SK-N-SH treated with all-trans-retinoic acid at 6 μM for 48 hours (cell line): ENCODE results near the gene SFMBT2.

Experiments
- ARNTL ChIP-seq: fragments of 450-650 bp; formaldehyde crosslinking; IDR thresholded peaks from 2 replicates; pipeline ENCODE4 v1.5.0; 2020; ENCODE audit warnings: low read depth, mild to moderate bottlenecking, moderate library complexity, borderline replicate concordance
- GLIS3 ChIP-seq: fragments of 250-450 bp; sonication (Bioruptor Pico); IDR thresholded peaks from 2 replicates; pipeline ENCODE4 v1.5.0; 2020; ENCODE audit warnings: mild to moderate bottlenecking, moderate library complexity
- POU6F1 ChIP-seq: fragments of 250-450 bp; sonication (Bioruptor Pico); IDR thresholded peaks from 2 replicates; pipeline ENCODE4 v1.8.0; 2021; ENCODE audit warnings: low read depth, mild to moderate bottlenecking, moderate library complexity, borderline replicate concordance
- RARB ChIP-seq: fragments of 250-450 bp; sonication (Bioruptor Pico); IDR thresholded peaks from 2 replicates; pipeline ENCODE4 v1.8.0; 2021; ENCODE audit warnings: mild to moderate bottlenecking, moderate library complexity
- TCF4 ChIP-seq: fragments of 250-450 bp; sonication (Bioruptor Pico); IDR thresholded peaks from 2 replicates; pipeline ENCODE4 v1.8.0; 2021; ENCODE audit warnings: mild to moderate bottlenecking, moderate library complexity, borderline replicate concordance
- ZFP3 ChIP-seq: fragments of 250-450 bp; sonication (Bioruptor Pico); IDR thresholded peaks from 2 replicates; pipeline ENCODE4 v1.5.0; 2020; ENCODE audit warnings: mild to moderate bottlenecking, moderate library complexity
- ZFP30 ChIP-seq: fragments of 450-650 bp; formaldehyde crosslinking; IDR thresholded peaks from 2 replicates; pipeline ENCODE4 v1.5.0; 2022; ENCODE audit warnings: mild to moderate bottlenecking, moderate library complexity
- ZNF70 ChIP-seq: fragments of 450-650 bp; formaldehyde crosslinking; IDR thresholded peaks from 2 replicates; pipeline ENCODE4 v1.5.0; 2020; ENCODE audit warnings: mild to moderate bottlenecking, moderate library complexity
- ZNF8 ChIP-seq: fragments of 450-650 bp; formaldehyde crosslinking; IDR thresholded peaks from 2 replicates; pipeline ENCODE4 v1.5.0; 2020; ENCODE audit warnings: mild to moderate bottlenecking, moderate library complexity
- TF ChIP-seq, protein P1 (sequence below): fragments of 250-450 bp; sonication (Bioruptor Pico); IDR thresholded peaks from 2 replicates; pipeline ENCODE4 v1.8.0; 2020; ENCODE audit warnings: mild to moderate bottlenecking, moderate library complexity, borderline replicate concordance

DNA sequence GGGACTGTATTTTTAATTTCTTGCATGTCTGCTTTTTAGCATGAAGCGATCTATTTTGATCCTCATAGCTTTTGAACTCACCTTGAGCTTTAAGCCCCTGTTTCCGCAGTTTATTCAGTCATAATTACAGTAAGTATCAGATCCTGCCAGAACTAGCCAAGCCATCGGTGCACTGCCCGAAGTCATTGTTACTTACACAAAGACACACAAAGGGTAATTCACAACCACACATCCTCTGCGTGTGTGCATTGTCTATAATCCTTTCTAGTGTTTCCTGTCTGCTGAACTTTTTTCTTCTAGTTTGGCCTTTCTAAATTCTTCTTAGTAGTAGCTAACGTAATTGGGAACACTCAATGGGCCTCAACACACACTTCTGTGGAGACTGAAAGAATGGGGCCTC is 133.0 kb downstream of the SFMBT2 start:
- TF ChIP-seq, protein P1, sequence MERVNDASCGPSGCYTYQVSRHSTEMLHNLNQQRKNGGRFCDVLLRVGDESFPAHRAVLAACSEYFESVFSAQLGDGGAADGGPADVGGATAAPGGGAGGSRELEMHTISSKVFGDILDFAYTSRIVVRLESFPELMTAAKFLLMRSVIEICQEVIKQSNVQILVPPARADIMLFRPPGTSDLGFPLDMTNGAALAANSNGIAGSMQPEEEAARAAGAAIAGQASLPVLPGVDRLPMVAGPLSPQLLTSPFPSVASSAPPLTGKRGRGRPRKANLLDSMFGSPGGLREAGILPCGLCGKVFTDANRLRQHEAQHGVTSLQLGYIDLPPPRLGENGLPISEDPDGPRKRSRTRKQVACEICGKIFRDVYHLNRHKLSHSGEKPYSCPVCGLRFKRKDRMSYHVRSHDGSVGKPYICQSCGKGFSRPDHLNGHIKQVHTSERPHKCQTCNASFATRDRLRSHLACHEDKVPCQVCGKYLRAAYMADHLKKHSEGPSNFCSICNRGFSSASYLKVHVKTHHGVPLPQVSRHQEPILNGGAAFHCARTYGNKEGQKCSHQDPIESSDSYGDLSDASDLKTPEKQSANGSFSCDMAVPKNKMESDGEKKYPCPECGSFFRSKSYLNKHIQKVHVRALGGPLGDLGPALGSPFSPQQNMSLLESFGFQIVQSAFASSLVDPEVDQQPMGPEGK (CRISPR knock-in tag) = no peak
- TF ChIP-seq ZNF70 = no peak
- no peak for TF ChIP-seq ZFP3
- TF ChIP-seq ZFP30 (CRISPR knock-in tag) = no peak
- no peak for TF ChIP-seq ARNTL (CRISPR knock-in tag)
- TF ChIP-seq RARB (CRISPR knock-in tag) = no peak
- TF ChIP-seq POU6F1 (CRISPR knock-in tag) = no peak
- no peak for TF ChIP-seq ZNF8
- TF ChIP-seq TCF4 = no peak
- TF ChIP-seq GLIS3 (CRISPR knock-in tag) = no peak
